HK-2 (cell line): ENCODE data around the gene HLCS.

Source experiments
- DNase-seq: peaks from one replicate; pipeline ENCODE4 v3.0.0-alpha.2; 2018; ENCODE audit not compliant: unreplicated experiment

HLCS gene

DNA sequence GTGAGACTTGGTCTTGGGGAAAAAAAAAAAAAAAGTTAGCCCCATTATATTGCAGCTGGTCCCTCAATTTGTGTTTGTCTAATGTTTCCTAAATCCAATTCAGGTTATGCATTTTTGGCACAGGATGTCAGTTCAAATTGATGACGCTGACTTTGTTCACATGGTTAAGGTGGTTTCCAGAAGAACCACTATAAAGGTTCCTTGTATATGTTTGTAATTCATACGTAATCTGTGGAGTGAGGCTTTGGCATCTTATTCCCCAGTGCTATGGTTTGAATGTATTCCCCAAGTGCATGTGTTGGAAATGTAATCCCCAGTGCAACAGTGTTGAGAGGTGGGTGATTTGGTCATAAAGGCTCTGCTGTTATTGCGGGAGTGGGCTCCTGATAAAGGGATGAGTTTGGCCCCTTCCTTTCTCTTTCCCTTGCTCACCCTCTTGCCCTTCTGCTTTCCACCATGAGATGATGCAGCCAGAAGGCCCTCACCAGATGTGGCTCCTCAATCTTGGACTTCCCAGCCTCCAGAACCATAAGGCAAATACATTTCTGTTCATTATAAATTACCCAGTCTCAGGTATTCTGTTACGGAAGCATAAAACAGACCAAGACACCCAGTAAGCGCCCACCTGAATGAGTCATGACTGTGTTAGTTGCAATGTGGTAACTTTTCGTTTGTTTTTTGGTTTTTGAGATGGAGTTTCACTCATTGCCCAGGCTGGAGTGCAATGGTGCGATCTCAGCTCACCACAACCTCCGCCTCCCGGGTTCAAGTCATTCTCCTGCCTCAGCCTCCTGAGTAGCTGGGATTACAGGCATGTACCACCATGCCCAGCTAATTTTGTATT lies 19.5 kb upstream of the HLCS start:
- no peak for DNase-seq

DNA sequence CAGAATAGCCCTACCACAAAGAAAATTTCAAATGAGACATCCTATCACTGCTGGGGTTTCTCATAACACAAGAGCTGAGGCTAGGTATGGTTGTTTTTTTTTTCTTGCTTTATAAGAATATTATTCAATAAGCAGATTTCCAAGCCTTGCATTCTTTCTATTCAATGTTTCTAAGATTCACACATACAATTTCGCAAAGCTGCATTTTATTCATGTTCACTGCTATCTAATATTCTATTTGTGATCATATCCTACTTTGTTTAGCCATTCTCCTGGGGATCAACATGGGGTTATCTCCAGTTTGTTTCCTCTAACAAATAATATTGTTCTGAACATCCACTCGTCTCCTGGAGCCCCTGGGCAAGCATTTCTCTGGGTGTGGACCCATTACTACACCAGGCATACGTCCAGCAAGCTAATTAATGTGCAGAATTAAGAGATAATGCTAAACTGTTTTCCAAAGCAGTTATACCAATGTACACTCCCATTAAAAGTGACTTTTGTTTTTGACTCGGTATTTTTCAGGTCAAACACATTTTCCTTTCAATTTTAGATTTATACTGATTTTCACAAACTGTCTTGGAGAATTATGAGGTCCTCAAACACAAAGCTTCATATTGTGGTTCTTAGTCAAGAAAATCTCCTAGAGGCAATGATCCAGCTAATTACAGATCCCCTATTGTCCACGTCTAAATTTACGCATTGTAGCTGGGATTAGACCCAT lies 15.7 kb upstream of the HLCS start:
- DNase-seq: no peak

DNA sequence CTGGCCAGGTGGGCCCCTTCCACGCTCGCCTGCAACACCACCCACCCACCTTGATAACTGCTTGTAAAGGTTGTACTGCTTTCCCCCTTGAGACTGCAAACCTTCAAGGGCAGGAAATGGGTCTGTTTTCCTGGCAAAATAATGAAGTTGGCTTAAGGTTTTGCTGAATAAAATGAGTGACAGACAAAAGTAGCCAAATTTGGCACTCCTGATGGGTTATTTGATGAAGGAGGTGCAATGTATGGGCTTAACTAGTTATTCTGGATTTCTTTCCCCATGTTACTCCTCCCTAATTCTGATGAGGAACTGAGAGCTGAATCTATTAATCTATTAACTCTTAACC lies 14.6 kb upstream of the HLCS start:
- no peak for DNase-seq

DNA sequence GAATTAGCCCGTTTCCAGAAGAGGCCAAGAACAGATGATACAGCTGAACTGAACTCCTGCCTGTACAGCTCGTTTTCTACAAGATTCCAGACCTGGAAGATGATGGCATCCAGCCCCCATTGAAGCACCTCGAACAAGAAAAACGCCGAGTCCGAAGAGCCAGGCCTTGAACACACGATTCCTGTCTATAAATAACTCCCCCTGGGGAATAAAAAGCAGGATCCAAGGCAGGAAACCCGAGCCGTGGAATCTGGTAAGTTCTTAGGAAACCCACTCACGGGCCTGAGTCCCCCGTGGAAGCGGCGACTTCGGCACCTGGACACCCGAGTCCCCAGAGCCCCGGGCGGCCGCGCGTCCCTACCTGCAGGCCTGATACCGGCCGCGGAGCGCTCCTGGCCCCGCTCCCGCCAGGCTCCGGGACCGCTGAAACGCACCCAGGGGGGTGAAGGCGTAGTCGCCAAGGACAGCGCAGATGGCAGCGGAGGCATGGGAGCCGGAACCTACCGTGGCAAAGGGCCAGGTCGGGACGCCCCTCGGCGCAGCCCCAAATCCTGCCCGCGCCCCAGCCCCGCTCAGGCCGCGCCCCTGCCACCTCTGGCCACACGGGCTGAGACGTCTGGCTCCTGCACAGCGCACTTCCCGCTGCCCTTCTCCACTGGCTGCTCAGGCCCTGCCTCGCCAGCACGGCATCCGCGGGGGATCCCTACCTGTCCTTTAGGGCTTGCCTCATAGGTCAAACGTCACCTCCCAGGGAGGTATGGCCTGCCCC lies 14.0 kb upstream of the HLCS start:
- DNase-seq: no peak

DNA sequence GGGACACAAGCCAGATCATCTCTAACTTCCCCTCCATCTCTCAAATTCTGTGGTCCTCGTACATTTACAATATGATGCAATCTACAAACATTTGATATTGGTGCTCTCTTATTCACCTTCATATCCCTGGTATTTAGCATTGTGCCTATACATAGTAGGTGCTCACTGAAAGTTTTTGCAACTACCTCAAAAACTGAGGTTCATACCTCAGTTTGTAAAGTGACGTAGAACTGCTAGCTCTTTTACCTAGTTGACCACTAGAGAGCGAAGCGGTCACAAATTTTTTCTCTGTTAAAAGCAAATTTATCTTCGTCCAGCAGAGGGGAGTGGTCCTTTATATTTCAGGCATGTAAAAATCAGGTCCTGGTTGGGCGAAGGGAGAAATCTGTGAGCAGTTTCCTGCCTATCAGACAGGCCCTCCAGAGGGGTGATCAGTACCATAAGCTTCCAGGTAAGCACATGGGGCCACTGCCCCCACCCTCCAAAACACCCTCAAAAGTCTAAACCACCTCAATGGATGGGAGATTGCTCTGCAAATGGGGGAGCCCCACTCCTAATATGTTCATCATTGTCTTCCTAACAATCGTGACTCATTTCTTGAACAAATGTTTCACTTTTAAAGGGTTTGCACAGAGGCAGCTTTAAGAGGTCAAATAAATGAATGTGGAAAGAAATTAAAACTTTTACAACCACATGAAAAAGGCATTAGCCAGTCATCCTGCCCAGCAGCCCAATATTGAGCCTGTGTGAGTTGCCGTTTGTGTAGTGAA lies 10.6 kb upstream of the HLCS start:
- peak; percentile 46 for DNase-seq

DNA sequence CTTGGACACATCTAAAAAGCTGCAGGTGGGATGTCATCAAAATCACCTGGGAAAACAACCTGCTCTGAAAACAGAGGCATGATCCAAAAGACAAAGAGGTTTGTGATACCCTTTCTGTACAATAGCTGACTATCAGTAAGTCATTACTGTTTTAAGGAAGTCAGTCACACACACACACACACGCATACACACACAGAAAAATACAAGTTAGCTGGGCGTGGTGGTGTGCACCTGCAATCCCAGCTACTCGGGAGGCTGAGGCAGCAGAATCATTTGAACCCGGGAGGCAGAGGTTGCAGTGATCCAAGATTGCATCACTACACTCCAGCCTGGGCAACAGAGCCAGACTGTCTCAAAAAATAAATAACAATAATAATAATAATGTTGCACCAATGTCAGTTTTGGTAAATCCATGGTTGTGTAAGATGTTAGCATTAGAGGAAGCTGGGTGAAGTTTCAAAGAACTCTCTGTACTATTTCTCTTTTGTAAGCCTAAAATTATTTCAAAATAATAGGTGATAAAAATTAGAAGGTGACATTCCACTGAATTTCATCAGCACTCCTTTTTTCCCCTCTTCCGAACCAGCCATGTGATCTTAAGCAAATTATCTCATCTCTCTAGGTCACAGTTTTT lies 9.9 kb upstream of the HLCS start:
- no peak for DNase-seq

DNA sequence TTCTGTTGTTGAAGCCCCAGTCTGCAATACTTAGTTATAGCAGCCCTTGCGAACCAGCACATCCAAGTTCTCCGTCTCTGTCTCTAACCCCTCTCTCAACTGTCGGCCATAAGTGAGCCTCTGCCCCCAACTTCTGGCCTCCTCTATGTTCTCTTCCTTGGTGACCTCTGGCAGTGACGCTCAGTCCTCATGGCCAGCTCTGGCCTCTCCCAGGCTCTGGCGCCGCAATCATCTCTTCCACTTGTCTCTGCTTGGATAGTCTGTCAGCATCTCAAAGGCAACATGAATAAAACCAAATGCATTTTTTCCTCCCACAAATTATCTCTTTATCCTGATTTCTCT lies 8.4 kb upstream of the HLCS start:
- no peak for DNase-seq

DNA sequence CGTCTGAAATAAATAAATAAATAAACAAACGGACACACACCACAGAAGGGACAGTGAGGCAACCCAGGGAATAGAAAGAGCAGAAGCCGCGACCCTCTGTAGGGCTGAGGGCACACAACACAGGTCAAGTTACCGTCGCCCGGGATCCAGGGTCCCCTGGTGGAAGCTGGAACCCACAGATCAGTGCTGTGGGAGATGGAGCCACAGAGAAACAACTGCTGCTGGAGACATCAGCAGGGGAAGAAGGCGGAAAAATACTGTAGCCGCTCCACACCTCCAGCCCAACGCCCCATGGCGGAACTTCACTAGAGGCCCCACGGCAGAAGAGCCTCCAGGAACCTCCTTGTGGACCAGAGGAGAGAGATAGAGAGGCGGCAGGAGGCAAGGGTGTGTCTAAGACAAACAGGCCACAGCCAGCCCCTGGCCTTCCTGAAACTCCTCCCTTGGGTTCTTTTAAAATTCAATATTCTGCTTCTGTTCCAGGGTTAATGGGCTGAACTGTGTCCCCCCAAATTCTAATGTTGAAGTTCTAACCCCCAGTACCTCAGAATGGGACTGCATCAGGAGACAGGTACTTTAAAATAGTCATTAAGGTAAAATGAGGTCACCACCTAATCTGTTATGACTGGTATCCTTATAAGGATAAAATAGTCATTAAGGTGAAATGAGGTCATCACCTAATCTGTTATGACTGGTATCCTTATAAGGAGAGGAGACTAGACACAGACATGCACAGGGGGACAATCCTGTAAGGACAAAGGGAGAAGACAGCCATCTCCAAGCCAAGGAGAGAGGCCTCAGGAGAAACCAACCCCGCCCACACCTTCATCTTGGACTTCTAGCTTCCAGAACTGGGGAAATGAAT lies 7.7 kb upstream of the HLCS start:
- no peak for DNase-seq

DNA sequence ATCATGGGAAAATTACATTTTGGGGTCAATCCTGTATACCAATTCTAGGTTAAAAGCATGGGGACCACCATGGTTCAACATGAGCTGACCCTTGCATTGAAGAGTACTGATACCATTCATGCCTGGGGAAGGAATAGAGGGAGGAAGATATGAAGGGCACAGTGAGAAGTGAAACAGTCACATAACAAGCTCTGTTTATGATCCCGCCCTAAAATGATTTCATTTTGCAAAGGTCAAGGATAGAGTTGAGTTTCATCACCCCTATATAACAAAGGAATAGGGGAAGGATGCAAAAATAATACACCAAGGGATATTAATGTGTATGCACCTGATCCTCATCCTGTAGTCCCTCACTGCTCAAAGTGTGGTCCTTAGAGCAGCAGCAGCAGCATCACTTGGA lies 2.5 kb upstream of the HLCS start:
- no peak for DNase-seq

DNA sequence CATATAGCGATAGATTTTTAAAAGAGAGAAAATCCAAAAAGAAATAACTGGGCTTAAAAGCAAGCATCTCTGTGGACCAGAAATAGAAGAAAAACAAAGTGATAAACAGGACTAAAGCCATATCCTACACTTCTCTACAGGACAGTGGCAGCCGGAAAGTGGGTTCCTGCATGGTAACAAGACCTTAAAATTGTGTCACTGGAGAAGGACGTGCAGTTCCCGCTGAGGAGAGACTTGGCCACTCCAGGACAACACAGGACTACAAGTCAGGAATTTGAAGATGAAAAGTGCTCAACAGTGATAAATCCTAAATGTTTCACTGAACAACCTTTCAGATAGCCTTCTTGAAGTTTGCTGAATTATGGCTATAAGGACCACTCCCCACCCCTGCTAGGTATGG lies 1.9 kb upstream of the HLCS start:
- no peak for DNase-seq

DNA sequence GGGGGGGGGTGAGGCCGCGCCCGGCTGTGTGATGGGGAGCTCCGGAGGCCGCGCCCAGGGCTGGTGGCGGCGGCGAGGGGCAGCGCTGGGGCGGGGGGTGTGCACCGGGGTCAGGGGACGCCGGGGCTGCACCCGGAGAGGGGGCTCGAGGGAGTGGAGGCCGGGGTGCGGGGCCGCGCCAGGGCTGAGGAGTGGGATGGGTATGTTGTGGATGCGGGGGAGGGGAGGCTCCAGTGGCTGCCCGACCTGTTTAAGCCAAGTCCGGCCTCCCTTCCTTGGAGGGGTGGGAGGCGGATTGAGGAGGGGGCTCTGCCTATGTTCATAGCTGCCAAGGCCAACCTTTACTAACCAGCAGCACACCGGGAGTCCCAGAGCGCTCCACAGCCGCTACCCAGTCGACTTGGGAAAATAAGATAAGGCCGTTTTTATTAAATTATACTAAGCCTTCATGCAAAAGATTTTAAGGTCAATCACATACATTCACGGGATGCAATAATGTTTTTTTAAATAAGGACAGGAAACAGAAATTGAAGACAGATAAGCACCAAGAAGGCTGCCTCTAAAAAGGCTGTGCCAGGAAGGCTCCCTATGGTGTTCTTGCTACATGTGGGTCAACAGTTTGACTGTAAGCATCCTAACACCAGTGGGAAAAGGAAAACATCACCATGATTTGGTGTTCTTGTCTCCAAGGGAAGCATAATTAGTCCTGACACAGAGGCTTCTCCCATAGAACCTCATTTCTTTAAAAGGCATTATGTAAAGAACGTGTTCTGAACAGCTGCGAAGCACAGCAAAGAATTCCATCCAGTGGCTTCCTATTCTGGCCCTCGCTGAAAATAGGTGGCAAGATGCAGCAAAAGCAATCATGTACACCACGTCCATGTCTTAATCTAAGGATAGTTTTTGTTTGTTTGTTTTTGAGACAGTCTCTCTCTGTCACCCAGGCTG lies 626 bp upstream of the HLCS start:
- no peak for DNase-seq

DNA sequence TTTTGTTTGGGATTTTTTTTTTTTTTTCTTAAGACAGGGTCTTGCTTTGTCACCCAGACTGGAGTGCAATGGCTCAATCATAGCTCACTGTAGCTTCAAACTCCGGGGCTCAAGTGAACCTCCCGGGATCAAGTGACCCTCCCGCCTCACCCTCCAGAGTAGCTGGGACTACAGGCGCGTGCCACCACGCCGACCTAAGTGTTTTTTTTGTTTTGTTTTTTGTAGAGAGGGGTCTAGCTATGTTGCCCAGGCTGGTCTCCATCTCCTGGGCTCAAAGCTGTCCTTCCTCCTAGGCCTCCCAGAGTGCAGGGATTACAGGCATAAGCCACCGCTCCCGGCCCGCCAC lies 776 bp downstream of the HLCS start:
- DNase-seq: no peak

DNA sequence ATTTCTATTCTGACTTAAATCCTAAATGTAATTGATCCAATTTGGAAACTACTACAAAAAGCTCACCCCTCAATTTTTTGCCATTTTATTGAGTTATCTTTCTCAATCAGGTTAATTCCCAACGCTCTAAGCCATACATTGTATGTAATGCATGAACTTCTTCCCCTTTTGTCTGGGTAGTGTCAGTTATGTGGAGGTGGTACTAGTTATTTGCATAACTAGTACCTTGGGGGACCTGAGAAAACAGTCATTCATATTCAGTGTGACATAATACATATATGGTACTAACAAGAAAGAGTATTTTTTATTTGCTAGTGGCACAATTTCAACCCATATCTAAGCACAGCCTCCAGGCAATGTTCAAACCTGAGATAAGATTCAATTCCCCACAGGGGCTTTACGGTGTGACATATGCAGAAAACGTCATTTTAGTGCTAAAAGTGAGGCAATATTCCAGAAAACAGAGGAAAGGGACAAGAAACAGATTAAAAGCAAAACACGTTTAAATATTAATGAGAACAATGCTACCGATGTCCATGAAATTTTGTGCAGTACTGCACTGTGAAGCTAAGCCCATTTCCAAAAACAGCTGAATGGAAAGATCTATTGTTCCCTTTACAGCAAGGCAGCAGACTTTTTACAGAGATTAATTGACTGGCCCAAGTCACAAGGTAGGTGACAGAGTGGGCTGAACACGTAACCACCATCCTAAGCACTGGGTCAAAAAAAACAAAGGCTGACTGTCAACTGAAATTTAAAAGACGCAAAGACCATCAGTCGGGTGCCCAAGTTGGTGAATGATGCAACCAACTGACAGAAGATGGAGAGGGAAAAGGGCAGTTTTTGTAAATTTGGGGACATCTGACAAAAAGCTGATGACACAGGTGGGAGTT lies 1.4 kb downstream of the HLCS start:
- DNase-seq: no peak

DNA sequence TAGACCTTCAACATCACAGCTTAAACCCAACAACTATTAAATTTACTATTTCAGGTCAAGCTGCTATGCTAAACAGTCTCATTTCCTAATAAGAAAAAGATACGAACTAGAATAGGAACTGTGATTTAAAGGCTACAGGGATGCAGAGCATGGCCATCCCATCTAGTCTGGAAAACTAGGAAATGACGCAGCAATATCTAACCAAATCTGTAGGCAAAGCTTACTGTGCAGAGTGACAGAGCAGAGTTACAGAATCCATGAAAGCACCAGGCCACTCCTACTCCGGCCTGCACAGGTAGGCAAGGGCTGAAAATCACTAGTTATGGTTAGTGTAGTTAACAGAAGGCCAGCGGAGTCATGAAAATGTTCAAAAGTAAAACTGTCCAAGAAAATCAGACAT lies 2.1 kb downstream of the HLCS start:
- no peak for DNase-seq

DNA sequence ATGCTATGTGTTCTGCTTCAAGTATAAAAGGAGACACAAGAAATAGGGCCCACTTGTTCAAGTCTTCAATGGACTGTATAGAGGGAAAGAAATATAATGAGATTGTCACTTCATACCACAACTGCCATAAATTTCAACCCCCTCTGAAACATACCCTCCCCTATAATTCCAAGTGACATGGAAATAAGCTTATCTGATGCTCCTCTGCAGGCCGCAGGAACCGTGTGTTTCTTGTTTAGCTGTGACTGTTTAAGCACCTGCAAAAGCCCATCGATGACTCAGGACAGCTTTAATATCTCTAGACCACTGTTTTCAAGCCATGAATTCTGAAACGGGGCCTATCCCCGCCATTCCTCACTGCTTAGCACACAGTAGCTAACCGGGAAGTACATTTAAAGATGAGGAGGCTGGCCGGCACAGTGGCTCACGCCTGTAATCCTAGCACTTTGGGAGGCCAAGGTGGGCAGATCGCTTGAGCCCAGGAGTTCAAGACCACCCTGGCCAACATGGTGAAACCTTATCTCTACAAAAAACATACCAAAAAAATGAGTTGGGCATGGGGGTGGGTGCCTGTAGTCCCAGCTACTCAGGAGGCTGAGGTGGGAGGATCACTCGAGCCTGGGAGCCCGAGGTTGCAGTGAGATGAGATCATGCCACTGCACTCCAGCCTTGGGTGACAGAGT lies 4.2 kb downstream of the HLCS start:
- no peak for DNase-seq

DNA sequence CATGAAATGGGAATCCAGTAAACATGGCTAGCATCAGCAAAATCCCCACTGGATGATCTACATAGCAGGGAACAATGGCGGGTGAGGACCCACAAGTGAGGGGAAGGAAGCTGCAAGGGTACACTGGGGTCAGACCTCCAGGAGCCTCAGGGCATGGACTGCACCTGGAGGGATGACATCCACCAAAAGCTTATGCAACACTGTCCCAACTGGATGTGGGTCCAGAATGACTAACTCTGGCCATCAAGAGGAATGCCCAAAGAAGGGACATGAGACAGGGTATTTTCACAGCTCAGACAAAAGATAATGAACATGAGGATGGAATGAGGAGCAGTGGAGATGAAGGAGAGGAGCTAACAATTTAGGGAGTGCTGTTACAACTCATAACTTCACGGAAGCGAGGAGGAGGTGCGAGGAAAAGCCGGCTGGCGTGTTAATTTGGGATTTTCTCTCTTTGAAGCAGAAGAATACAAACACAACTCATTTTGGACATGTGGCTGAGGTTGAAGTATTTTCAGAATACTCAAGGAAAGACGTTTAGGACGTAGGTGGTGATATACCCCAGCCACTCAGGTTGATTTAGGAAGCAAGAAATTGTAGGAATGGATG lies 5.7 kb downstream of the HLCS start:
- DNase-seq: no peak

DNA sequence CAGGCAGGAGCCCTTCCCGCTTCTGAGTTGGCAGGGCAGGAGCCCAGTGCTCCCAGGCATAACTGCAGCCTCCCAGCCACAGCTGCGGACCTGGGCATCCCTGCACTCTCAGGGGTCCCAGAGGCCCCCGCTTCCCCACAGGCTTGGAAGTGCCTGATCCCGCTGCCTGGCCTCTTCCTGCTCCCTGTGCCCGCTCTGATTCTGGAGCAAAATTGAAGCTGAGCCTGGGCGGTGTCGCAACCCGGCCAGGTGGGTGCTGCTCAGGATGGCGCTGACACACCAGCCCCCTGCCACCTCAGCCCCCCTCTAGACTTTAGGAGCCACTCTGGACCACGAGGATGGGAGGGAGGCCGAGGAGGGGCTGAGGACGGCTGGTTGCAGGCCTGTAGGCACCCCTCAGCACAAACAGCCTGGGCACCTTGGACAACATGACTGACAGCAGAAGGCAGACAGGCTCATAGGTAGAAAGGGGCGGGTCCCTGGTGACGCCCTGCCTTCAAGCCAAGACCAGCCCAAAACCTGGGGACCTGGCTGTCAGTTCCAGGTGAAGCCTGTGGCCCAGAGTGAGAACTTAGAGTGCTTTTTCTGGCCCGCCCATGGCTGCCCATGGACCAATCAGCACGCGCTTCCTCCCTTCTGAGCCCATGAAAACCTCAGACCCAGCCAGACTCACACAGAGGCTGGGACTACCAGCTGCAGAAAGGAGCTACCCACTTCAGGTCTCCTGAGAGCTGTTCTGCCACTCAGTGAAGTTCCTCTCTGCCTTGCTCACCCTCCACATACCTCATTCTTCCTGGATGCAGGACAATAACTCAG lies 7.2 kb downstream of the HLCS start:
- DNase-seq: no peak
